Measurements from ENCODE around the gene VARS2. TPM values are rescaled to one million over a fixed set of nuclear protein-coding genes. Genes with fewer than 3 reads are reported as not detected.

The VARS2 gene
- total and polyA plus RNA-seq, 9 of the 15 experiments (the other 6 are each of a cell fraction or from before 2014, with no cell fraction given) = 1.6 to 53.6 (median 29.9) TPM

DNA sequence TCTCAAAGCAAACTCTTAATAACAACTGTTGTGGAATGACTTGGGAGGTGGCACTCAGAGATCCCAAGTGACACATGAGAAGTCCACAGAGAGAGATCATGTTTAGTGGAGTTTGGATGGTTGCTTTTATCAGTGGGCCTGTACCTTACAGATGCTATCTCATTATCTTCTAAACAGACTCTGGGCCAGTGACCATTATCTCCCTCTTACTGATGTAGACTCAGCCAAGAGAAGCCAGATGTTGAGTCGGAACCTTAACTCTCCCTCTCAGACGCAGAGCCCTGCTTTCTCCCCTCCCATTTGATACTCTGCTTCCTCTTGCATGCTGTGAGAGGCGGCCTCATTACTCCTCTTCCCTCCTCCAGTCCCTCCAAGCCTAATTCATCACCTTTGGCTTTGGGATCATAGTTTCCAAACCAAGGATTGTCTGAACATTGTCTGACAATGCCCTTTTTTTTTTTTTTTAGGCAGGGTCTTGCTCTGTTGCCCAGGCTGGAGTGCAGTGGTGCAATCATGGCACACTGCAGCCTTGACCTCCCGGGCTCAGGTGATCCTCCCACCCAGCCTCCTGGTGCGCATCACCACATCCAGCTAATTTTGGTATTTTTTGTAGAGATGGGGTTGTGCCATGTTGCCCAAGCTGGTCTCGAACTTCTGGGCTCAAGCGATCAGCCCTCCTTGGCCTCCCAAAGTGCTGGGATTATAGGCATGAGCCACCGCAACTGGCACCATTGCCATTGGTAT, 34.2 kb upstream of the VARS2 start (continued):
- TF ChIP-seq, protein P1, sequence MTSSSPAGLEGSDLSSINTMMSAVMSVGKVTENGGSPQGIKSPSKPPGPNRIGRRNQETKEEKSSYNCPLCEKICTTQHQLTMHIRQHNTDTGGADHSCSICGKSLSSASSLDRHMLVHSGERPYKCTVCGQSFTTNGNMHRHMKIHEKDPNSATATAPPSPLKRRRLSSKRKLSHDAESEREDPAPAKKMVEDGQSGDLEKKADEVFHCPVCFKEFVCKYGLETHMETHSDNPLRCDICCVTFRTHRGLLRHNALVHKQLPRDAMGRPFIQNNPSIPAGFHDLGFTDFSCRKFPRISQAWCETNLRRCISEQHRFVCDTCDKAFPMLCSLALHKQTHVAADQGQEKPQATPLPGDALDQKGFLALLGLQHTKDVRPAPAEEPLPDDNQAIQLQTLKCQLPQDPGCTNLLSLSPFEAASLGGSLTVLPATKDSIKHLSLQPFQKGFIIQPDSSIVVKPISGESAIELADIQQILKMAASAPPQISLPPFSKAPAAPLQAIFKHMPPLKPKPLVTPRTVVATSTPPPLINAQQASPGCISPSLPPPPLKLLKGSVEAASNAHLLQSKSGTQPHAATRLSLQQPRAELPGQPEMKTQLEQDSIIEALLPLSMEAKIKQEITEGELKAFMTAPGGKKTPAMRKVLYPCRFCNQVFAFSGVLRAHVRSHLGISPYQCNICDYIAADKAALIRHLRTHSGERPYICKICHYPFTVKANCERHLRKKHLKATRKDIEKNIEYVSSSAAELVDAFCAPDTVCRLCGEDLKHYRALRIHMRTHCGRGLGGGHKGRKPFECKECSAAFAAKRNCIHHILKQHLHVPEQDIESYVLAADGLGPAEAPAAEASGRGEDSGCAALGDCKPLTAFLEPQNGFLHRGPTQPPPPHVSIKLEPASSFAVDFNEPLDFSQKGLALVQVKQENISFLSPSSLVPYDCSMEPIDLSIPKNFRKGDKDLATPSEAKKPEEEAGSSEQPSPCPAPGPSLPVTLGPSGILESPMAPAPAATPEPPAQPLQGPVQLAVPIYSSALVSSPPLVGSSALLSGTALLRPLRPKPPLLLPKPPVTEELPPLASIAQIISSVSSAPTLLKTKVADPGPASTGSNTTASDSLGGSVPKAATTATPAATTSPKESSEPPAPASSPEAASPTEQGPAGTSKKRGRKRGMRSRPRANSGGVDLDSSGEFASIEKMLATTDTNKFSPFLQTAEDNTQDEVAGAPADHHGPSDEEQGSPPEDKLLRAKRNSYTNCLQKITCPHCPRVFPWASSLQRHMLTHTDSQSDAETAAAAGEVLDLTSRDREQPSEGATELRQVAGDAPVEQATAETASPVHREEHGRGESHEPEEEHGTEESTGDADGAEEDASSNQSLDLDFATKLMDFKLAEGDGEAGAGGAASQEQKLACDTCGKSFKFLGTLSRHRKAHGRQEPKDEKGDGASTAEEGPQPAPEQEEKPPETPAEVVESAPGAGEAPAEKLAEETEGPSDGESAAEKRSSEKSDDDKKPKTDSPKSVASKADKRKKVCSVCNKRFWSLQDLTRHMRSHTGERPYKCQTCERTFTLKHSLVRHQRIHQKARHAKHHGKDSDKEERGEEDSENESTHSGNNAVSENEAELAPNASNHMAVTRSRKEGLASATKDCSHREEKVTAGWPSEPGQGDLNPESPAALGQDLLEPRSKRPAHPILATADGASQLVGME (CRISPR knock-in tag; IDR thresholded peaks at IDR 0.05) = 0 out of 2 replicates have a peak, but pooled peaks have one; percentile 36
- TF ChIP-seq CXXC5 (CRISPR knock-in tag; IDR thresholded peaks at IDR 0.05) = peak; percentile 75
- TF ChIP-seq ZEB2 (IDR thresholded peaks at IDR 0.05) = peak; percentile 92
- peak; percentile 68; the same call in 1 of the 2 replicates for TF ChIP-seq POLR2AphosphoS5 (IDR thresholded peaks at IDR 0.05; ENCODE audit: control insufficient read depth, insufficient read depth, low read depth, low read length)

Measured in K562 (cell line).